Measurements from ENCODE around the gene GSTA2. TPM values are rescaled to one million over a fixed set of nuclear protein-coding genes. Genes with fewer than 3 reads are reported as not detected.
"Not testable (repeated sequence)": the region's sequence is repeated elsewhere in the genome, so short reads cannot be mapped to it uniquely, and the experiment has no call there.

The GSTA2 gene
- not detected for total RNA-seq

GRCh38 chr6:52763322-52763916 is at the start of gene GSTA2:
GSTA2 (minus strand) TSS chr6:52763475; CDS start chr6:52757947, 5,528 bp downstream.
- not testable (repeated sequence) for H3K36me3 Mint-ChIP-seq (ENCODE audit: low read depth); H3K27ac Mint-ChIP-seq; H3K4me1 Mint-ChIP-seq; H3K9me3 Mint-ChIP-seq; H3K27me3 Mint-ChIP-seq; H3K4me3 Mint-ChIP-seq; ATAC-seq (replicated peaks)

- H3K4me3 Mint-ChIP-seq; H3K36me3 Mint-ChIP-seq (ENCODE audit: low read depth): not testable (repeated sequence)
- H3K27me3 Mint-ChIP-seq = peaks cover 19% of the 10 kb centered on the region
Observed at GRCh38 chr6:52809777-52810176, 46.5 kb upstream of the GSTA2 start.

GRCh38 chr6:52808660-52809059 is 45.4 kb upstream of the GSTA2 start:
- Mint-ChIP-seq H3K9me3 (no peaks in the 10 kb centered on the region), H3K4me1 (no peaks in the 10 kb centered on the region), H3K4me3 (no peak overlapping the region), H3K36me3 (ENCODE audit: low read depth) (no peaks in the 10 kb centered on the region), H3K27ac (no peak overlapping the region), H3K27me3 (peaks cover 28% of the 10 kb centered on the region)
- ATAC-seq (replicated peaks) = no peak

More at GRCh38 chr6:52809777-52810176, 46.5 kb upstream of the GSTA2 start:
- not testable (repeated sequence) for H3K27ac Mint-ChIP-seq; H3K9me3 Mint-ChIP-seq; ATAC-seq (replicated peaks); H3K4me1 Mint-ChIP-seq

GRCh38 chr6:52803668-52804255 is 40.5 kb upstream of the GSTA2 start, which contains the start of gene GSTA1:
GSTA1 (minus strand) TSS chr6:52803816; CDS start chr6:52799267, 4,549 bp downstream.
- H3K4me3 Mint-ChIP-seq; ATAC-seq (replicated peaks); H3K27ac Mint-ChIP-seq; H3K36me3 Mint-ChIP-seq (ENCODE audit: low read depth); H3K9me3 Mint-ChIP-seq; H3K4me1 Mint-ChIP-seq: not testable (repeated sequence)
- peaks cover 46% of the 10 kb centered on the region for H3K27me3 Mint-ChIP-seq

GRCh38 chr6:52802806-52803205 is 39.5 kb upstream of the GSTA2 start:
- Mint-ChIP-seq H3K9me3 (no peaks in the 10 kb centered on the region), H3K4me1 (no peaks in the 10 kb centered on the region), H3K27me3 (peaks cover 42% of the 10 kb centered on the region), H3K4me3 (no peak overlapping the region), H3K36me3 (ENCODE audit: low read depth) (no peaks in the 10 kb centered on the region), H3K27ac (no peak overlapping the region)
- ATAC-seq (replicated peaks) = no peak

GRCh38 chr6:52801188-52801841 is 38.0 kb upstream of the GSTA2 start:
- no peak for ATAC-seq (replicated peaks)
- peaks cover 46% of the 10 kb centered on the region for H3K27me3 Mint-ChIP-seq
- H3K36me3 Mint-ChIP-seq (ENCODE audit: low read depth) = no peaks in the 10 kb centered on the region
- no peaks in the 10 kb centered on the region for H3K9me3 Mint-ChIP-seq
- no peak overlapping the region for H3K27ac Mint-ChIP-seq
- no peak overlapping the region for H3K4me3 Mint-ChIP-seq
- H3K4me1 Mint-ChIP-seq = no peaks in the 10 kb centered on the region

GRCh38 chr6:52799272-52799671 is 36.0 kb upstream of the GSTA2 start:
- ATAC-seq (replicated peaks); H3K4me1 Mint-ChIP-seq; H3K36me3 Mint-ChIP-seq (ENCODE audit: low read depth); H3K27ac Mint-ChIP-seq; H3K4me3 Mint-ChIP-seq; H3K9me3 Mint-ChIP-seq: not testable (repeated sequence)
- H3K27me3 Mint-ChIP-seq = peaks cover 40% of the 10 kb centered on the region

- peaks cover 29% of the 10 kb centered on the region for H3K27me3 Mint-ChIP-seq
- H3K4me3 Mint-ChIP-seq; H3K9me3 Mint-ChIP-seq; H3K36me3 Mint-ChIP-seq (ENCODE audit: low read depth); H3K27ac Mint-ChIP-seq; ATAC-seq (replicated peaks); H3K4me1 Mint-ChIP-seq: not testable (repeated sequence)
Observed at GRCh38 chr6:52794366-52794765, 31.1 kb upstream of the GSTA2 start.

- ATAC-seq (replicated peaks) = no peak
- Mint-ChIP-seq H3K27ac (no peak overlapping the region), H3K4me3 (no peak overlapping the region), H3K36me3 (ENCODE audit: low read depth) (no peaks in the 10 kb centered on the region), H3K27me3 (peaks cover 24% of the 10 kb centered on the region), H3K4me1 (no peaks in the 10 kb centered on the region), H3K9me3 (no peaks in the 10 kb centered on the region)
Observed at GRCh38 chr6:52790861-52791260, 27.6 kb upstream of the GSTA2 start.

- H3K9me3 Mint-ChIP-seq; H3K4me1 Mint-ChIP-seq; H3K27ac Mint-ChIP-seq; ATAC-seq (replicated peaks); H3K4me3 Mint-ChIP-seq; H3K36me3 Mint-ChIP-seq (ENCODE audit: low read depth): not testable (repeated sequence)
- H3K27me3 Mint-ChIP-seq = peaks cover 24% of the 10 kb centered on the region
Observed at GRCh38 chr6:52789658-52790057, 26.4 kb upstream of the GSTA2 start.

GRCh38 chr6:52788478-52788877 is 25.2 kb upstream of the GSTA2 start:
- Mint-ChIP-seq H3K27me3 (peaks cover 24% of the 10 kb centered on the region), H3K36me3 (ENCODE audit: low read depth) (no peaks in the 10 kb centered on the region), H3K9me3 (peaks cover 4% of the 10 kb centered on the region), H3K4me1 (no peaks in the 10 kb centered on the region), H3K27ac (no peak overlapping the region), H3K4me3 (no peak overlapping the region)
- ATAC-seq (replicated peaks) = no peak

GRCh38 chr6:52787917-52788316 is 24.6 kb upstream of the GSTA2 start:
- no peaks in the 10 kb centered on the region for H3K36me3 Mint-ChIP-seq (ENCODE audit: low read depth)
- H3K27me3 Mint-ChIP-seq = peaks cover 24% of the 10 kb centered on the region
- H3K27ac Mint-ChIP-seq = no peak overlapping the region
- no peak overlapping the region for H3K4me3 Mint-ChIP-seq
- H3K9me3 Mint-ChIP-seq = peaks cover 4% of the 10 kb centered on the region
- no peaks in the 10 kb centered on the region for H3K4me1 Mint-ChIP-seq
- ATAC-seq (replicated peaks) = no peak

GRCh38 chr6:52786249-52786956 is 23.1 kb upstream of the GSTA2 start:
- ATAC-seq (replicated peaks) = no peak
- H3K36me3 Mint-ChIP-seq (ENCODE audit: low read depth) = no peaks in the 10 kb centered on the region
- H3K9me3 Mint-ChIP-seq = peaks cover 4% of the 10 kb centered on the region
- H3K27ac Mint-ChIP-seq = no peak overlapping the region
- no peaks in the 10 kb centered on the region for H3K4me1 Mint-ChIP-seq
- H3K27me3 Mint-ChIP-seq = peaks cover 26% of the 10 kb centered on the region
- no peak overlapping the region for H3K4me3 Mint-ChIP-seq

GRCh38 chr6:52782696-52783274 is 19.5 kb upstream of the GSTA2 start:
- not testable (repeated sequence) for H3K36me3 Mint-ChIP-seq (ENCODE audit: low read depth); H3K4me1 Mint-ChIP-seq; ATAC-seq (replicated peaks); H3K27ac Mint-ChIP-seq; H3K4me3 Mint-ChIP-seq; H3K9me3 Mint-ChIP-seq
- H3K27me3 Mint-ChIP-seq = peaks cover 40% of the 10 kb centered on the region
